SK-N-SH treated with all-trans-retinoic acid at 6 μM for 48 hours (cell line): ENCODE measurements around the gene SCRT2.
"Not testable (repeated sequence)": the region's sequence is repeated elsewhere in the genome, so short reads cannot be mapped to it uniquely, and the experiment has no call there.

Source experiments
- ATAC-seq: fragments of 200-7000 bp; cut with Tn5 transposase; 3 replicates; pipeline ENCODE4 v1.9.1; 2020; ENCODE audit warnings: mild to moderate bottlenecking, moderate library complexity
- ARNTL ChIP-seq: fragments of 450-650 bp; formaldehyde crosslinking; IDR thresholded peaks from 2 replicates; pipeline ENCODE4 v1.5.0; 2020; ENCODE audit warnings: low read depth, mild to moderate bottlenecking, moderate library complexity, borderline replicate concordance
- BACH2 ChIP-seq: fragments of 250-450 bp; sonication (Bioruptor Pico); IDR thresholded peaks from 2 replicates; pipeline ENCODE4 v1.9.0; 2021; ENCODE audit warnings: mild to moderate bottlenecking, borderline replicate concordance
- ESRRG ChIP-seq: fragments of 250-450 bp; sonication (Bioruptor Pico); IDR thresholded peaks from 2 replicates; pipeline ENCODE4 v1.6.1; 2021; ENCODE audit warnings: mild to moderate bottlenecking
- GLIS3 ChIP-seq: fragments of 250-450 bp; sonication (Bioruptor Pico); IDR thresholded peaks from 2 replicates; pipeline ENCODE4 v1.5.0; 2020; ENCODE audit warnings: mild to moderate bottlenecking, moderate library complexity
- ISL1 ChIP-seq: fragments of 250-450 bp; sonication (Bioruptor Pico); IDR thresholded peaks from 2 replicates; pipeline ENCODE4 v2.1.2; 2022; ENCODE audit warnings: mild to moderate bottlenecking, moderate library complexity
- POU6F1 ChIP-seq: fragments of 250-450 bp; sonication (Bioruptor Pico); IDR thresholded peaks from 2 replicates; pipeline ENCODE4 v1.8.0; 2021; ENCODE audit warnings: low read depth, mild to moderate bottlenecking, moderate library complexity, borderline replicate concordance
- PPARA ChIP-seq: fragments of 250-450 bp; sonication (Bioruptor Pico); IDR thresholded peaks from 2 replicates; pipeline ENCODE4 v1.5.0; 2020; ENCODE audit warnings: mild to moderate bottlenecking, borderline replicate concordance
- RARB ChIP-seq: fragments of 250-450 bp; sonication (Bioruptor Pico); IDR thresholded peaks from 2 replicates; pipeline ENCODE4 v1.8.0; 2021; ENCODE audit warnings: mild to moderate bottlenecking, moderate library complexity
- SNAI2 ChIP-seq: fragments of 250-450 bp; sonication (Bioruptor Pico); IDR thresholded peaks from 2 replicates; pipeline ENCODE4 v1.5.0; 2020; ENCODE audit warnings: mild to moderate bottlenecking, moderate library complexity
- TCF4 ChIP-seq: fragments of 250-450 bp; sonication (Bioruptor Pico); IDR thresholded peaks from 2 replicates; pipeline ENCODE4 v1.8.0; 2021; ENCODE audit warnings: mild to moderate bottlenecking, moderate library complexity, borderline replicate concordance
- TOX ChIP-seq: fragments of 250-450 bp; sonication (Bioruptor Pico); IDR thresholded peaks from 2 replicates; pipeline ENCODE4 v1.8.0; 2021; ENCODE audit warnings: mild to moderate bottlenecking, moderate library complexity, borderline replicate concordance
- ZC3H10 ChIP-seq: fragments of 250-450 bp; sonication (Bioruptor Pico); IDR thresholded peaks from 2 replicates; pipeline ENCODE4 v1.5.1; 2021; ENCODE audit warnings: mild to moderate bottlenecking, moderate library complexity
- ZFP3 ChIP-seq: fragments of 250-450 bp; sonication (Bioruptor Pico); IDR thresholded peaks from 2 replicates; pipeline ENCODE4 v1.5.0; 2020; ENCODE audit warnings: mild to moderate bottlenecking, moderate library complexity
- ZNF565 ChIP-seq: fragments of 450-650 bp; formaldehyde crosslinking; conservative IDR thresholded peaks from 2 replicates; pipeline ENCODE4 v1.5.0; 2020; ENCODE audit warnings: low read depth, mild to moderate bottlenecking, moderate library complexity
- TF ChIP-seq, protein P1 (sequence below): fragments of 250-450 bp; sonication (Bioruptor Pico); IDR thresholded peaks from 2 replicates; pipeline ENCODE4 v1.5.0; 2020; ENCODE audit warnings: mild to moderate bottlenecking, moderate library complexity
- TF ChIP-seq, protein P2 (sequence below): fragments of 250-450 bp; sonication (Bioruptor Pico); IDR thresholded peaks from 2 replicates; pipeline ENCODE4 v1.5.1; 2021; ENCODE audit warnings: mild to moderate bottlenecking, moderate library complexity
- TF ChIP-seq, protein P3 (sequence below): fragments of 250-450 bp; sonication (Bioruptor Pico); IDR thresholded peaks from 2 replicates; pipeline ENCODE4 v1.8.0; 2020; ENCODE audit warnings: mild to moderate bottlenecking, moderate library complexity, borderline replicate concordance
- TF ChIP-seq, protein P4 (sequence below): fragments of 250-450 bp; sonication (Bioruptor Pico); IDR thresholded peaks from 2 replicates; pipeline ENCODE4 v1.5.1; 2020; ENCODE audit warnings: low read depth, mild to moderate bottlenecking, moderate library complexity

SCRT2 gene

GRCh38 chr20:642398-643174 is 33.0 kb downstream of the SCRT2 start:
- TF ChIP-seq ESRRG (no peak), TCF4 (CRISPR knock-in tag) (no peak), RARB (no peak), BACH2 (CRISPR knock-in tag) (no peak), PPARA (CRISPR knock-in tag) (no peak), GLIS3 (CRISPR knock-in tag) (no peak), POU6F1 (no peak), ZNF565 (CRISPR knock-in tag) (no peak), ARNTL (CRISPR knock-in tag) (no peak), SNAI2 (CRISPR knock-in tag) (no peak), ZC3H10 (no peak), ZFP3 (CRISPR knock-in tag) (no peak), ISL1 (no peak), TOX (CRISPR knock-in tag) (no peak)
- TF ChIP-seq, protein P1, sequence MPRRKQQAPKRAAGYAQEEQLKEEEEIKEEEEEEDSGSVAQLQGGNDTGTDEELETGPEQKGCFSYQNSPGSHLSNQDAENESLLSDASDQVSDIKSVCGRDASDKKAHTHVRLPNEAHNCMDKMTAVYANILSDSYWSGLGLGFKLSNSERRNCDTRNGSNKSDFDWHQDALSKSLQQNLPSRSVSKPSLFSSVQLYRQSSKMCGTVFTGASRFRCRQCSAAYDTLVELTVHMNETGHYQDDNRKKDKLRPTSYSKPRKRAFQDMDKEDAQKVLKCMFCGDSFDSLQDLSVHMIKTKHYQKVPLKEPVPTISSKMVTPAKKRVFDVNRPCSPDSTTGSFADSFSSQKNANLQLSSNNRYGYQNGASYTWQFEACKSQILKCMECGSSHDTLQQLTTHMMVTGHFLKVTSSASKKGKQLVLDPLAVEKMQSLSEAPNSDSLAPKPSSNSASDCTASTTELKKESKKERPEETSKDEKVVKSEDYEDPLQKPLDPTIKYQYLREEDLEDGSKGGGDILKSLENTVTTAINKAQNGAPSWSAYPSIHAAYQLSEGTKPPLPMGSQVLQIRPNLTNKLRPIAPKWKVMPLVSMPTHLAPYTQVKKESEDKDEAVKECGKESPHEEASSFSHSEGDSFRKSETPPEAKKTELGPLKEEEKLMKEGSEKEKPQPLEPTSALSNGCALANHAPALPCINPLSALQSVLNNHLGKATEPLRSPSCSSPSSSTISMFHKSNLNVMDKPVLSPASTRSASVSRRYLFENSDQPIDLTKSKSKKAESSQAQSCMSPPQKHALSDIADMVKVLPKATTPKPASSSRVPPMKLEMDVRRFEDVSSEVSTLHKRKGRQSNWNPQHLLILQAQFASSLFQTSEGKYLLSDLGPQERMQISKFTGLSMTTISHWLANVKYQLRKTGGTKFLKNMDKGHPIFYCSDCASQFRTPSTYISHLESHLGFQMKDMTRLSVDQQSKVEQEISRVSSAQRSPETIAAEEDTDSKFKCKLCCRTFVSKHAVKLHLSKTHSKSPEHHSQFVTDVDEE (CRISPR knock-in tag): no peak
- TF ChIP-seq, protein P2, sequence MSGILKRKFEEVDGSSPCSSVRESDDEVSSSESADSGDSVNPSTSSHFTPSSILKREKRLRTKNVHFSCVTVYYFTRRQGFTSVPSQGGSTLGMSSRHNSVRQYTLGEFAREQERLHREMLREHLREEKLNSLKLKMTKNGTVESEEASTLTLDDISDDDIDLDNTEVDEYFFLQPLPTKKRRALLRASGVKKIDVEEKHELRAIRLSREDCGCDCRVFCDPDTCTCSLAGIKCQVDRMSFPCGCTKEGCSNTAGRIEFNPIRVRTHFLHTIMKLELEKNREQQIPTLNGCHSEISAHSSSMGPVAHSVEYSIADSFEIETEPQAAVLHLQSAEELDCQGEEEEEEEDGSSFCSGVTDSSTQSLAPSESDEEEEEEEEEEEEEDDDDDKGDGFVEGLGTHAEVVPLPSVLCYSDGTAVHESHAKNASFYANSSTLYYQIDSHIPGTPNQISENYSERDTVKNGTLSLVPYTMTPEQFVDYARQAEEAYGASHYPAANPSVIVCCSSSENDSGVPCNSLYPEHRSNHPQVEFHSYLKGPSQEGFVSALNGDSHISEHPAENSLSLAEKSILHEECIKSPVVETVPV: no peak
- TF ChIP-seq, protein P3, sequence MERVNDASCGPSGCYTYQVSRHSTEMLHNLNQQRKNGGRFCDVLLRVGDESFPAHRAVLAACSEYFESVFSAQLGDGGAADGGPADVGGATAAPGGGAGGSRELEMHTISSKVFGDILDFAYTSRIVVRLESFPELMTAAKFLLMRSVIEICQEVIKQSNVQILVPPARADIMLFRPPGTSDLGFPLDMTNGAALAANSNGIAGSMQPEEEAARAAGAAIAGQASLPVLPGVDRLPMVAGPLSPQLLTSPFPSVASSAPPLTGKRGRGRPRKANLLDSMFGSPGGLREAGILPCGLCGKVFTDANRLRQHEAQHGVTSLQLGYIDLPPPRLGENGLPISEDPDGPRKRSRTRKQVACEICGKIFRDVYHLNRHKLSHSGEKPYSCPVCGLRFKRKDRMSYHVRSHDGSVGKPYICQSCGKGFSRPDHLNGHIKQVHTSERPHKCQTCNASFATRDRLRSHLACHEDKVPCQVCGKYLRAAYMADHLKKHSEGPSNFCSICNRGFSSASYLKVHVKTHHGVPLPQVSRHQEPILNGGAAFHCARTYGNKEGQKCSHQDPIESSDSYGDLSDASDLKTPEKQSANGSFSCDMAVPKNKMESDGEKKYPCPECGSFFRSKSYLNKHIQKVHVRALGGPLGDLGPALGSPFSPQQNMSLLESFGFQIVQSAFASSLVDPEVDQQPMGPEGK (CRISPR knock-in tag): no peak
- TF ChIP-seq, protein P4, sequence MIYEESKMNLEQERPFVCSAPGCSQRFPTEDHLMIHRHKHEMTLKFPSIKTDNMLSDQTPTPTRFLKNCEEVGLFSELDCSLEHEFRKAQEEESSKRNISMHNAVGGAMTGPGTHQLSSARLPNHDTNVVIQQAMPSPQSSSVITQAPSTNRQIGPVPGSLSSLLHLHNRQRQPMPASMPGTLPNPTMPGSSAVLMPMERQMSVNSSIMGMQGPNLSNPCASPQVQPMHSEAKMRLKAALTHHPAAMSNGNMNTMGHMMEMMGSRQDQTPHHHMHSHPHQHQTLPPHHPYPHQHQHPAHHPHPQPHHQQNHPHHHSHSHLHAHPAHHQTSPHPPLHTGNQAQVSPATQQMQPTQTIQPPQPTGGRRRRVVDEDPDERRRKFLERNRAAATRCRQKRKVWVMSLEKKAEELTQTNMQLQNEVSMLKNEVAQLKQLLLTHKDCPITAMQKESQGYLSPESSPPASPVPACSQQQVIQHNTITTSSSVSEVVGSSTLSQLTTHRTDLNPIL (CRISPR knock-in tag): no peak
- ATAC-seq: no peak

GRCh38 chr20:642013-642397 is 33.6 kb downstream of the SCRT2 start:
- ATAC-seq: not testable (repeated sequence)

DNA sequence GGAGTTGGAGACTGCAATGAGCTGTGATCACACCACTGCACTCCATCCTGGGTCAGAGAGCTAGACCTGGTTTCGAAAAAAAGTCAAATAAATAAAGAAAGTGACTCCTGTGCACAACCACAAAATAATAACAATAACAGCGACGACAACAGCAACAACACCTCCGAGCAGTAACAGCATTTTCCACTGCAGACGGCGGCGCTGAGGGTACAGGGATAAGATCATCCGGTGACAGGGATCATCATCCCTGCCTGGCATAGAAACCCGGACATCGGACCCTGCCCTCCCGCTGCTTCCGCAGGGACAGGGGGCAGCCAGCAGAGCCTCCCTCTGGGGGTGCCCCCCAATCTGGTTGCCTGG is 34.1 kb downstream of the SCRT2 start:
- peak; percentile 34; the same call in 2 of the 3 replicates for ATAC-seq
- TF ChIP-seq, protein P4 (CRISPR knock-in tag): no peak
